Measurements from ENCODE around the gene SMIM3. TPM values are rescaled to one million over a fixed set of nuclear protein-coding genes. Genes with fewer than 3 reads are reported as not detected.
A peak's percentile ranks its signal among the peaks of the same experiment; 100 is the strongest.
"Not testable (repeated sequence)": the region's sequence is repeated elsewhere in the genome, so short reads cannot be mapped to it uniquely, and the experiment has no call there.

SMIM3 gene
- total and polyA plus RNA-seq, 7 experiments from 2014 or later, result 5.2 to 17.9 (median 7.9) TPM

GRCh38 chr5:150740992-150741391, 37.6 kb upstream of the SMIM3 start:
- ChIA-PET POLR2A (interaction anchor here (1.4 to 1.5 kb wide), 2 partner anchors 18 to 40 kb away, joined by 3 to 8 read pairs; partner anchors contain the start of genes DCTN4 and RBM22), CTCF (no interaction called here)
- Mint-ChIP-seq H3K4me1 (peaks cover 56 to 93% (median 82%) of the 10 kb centered on the region in 7 donors), H3K36me3 (peaks cover 19 to 79% (median 45%) of the 10 kb centered on the region in 5 donors), H3K27ac (peak overlapping the region in 1 of 9 donors; percentile 82), H3K4me3 (peak overlapping the region in 2 of 10 donors; percentile 8 to 17), H3K9me3 (peaks cover 0 to 11% (median 4%) of the 10 kb centered on the region in 11 donors), H3K27me3 (no peaks in the 10 kb centered on the region)
- Histone ChIP-seq H3K36me3 (ENCODE audit: control insufficient read depth in 2 of 3, insufficient read depth in 3 of 3, low read length in 3 of 3) (peaks cover 0 to 4% (median 0%) of the 10 kb centered on the region in 3 experiments), H3K4me1 (ENCODE audit: control insufficient read depth in 2 of 2, insufficient read depth in 2 of 2, low read length in 2 of 2) (peaks cover 0 to 20% of the 10 kb centered on the region in 2 donors), H3K27me3 (ENCODE audit: control insufficient read depth in 2 of 2, insufficient read depth in 2 of 2, low read length in 2 of 2) (no peaks in the 10 kb centered on the region), H3K9me3 (ENCODE audit: control insufficient read depth in 2 of 3, low read length in 3 of 3) (no peaks in the 10 kb centered on the region), H3K4me3 (ENCODE audit: low read length) (no peak overlapping the region), H3K27ac (ENCODE audit: low read depth, low read length) (no peak overlapping the region)
- intact Hi-C loops (cut with micrococcal nuclease), result no loop called here
- DNase-seq (peak in 2 of 9 donors; percentile 13 to 24), ATAC-seq (no peak)

GRCh38 chr5:150742455-150743141, 36.0 kb upstream of the SMIM3 start:
- Mint-ChIP-seq H3K36me3 (peaks cover 5 to 66% (median 30%) of the 10 kb centered on the region in 5 donors), H3K27ac (peak overlapping the region; percentile 23 to 93 (median 88)), H3K4me3 (peak overlapping the region; percentile 25 to 79 (median 66)), H3K4me1 (peaks cover 49 to 85% (median 71%) of the 10 kb centered on the region in 7 donors)
- H3K4me1 ChIP-seq (ENCODE audit: control insufficient read depth in 2 of 2, insufficient read depth in 2 of 2, low read length in 2 of 2), result peaks cover 0 to 14% of the 10 kb centered on the region in 2 donors
- DNase-seq, result peak in 4 of 9 donors; percentile 6 to 30 (median 21)
- H3K36me3 ChIP-seq (ENCODE audit: control insufficient read depth in 2 of 3, insufficient read depth in 3 of 3, low read length in 3 of 3); H3K9me3 Mint-ChIP-seq; POLR2A ChIA-PET; H3K4me3 ChIP-seq (ENCODE audit: low read length); H3K27me3 ChIP-seq (ENCODE audit: control insufficient read depth in 2 of 2, insufficient read depth in 2 of 2, low read length in 2 of 2); ATAC-seq; H3K9me3 ChIP-seq (ENCODE audit: control insufficient read depth in 2 of 3, low read length in 3 of 3); CTCF ChIA-PET; H3K27ac ChIP-seq (ENCODE audit: low read depth, low read length); H3K27me3 Mint-ChIP-seq: not testable (repeated sequence)
- intact Hi-C loops (cut with micrococcal nuclease), result loop anchor here in 1 of 2 donors (2.0 kb wide), 1 partner anchor 16 kb away; the partner anchor contains the start of gene DCTN4

GRCh38 chr5:150743142-150743488, 35.4 kb upstream of the SMIM3 start:
- H3K4me3 Mint-ChIP-seq; H3K4me3 ChIP-seq (ENCODE audit: low read length); H3K9me3 Mint-ChIP-seq; H3K36me3 ChIP-seq (ENCODE audit: control insufficient read depth in 2 of 3, insufficient read depth in 3 of 3, low read length in 3 of 3); CTCF ChIA-PET; POLR2A ChIA-PET; H3K9me3 ChIP-seq (ENCODE audit: control insufficient read depth in 2 of 3, low read length in 3 of 3); ATAC-seq; H3K4me1 ChIP-seq (ENCODE audit: control insufficient read depth in 2 of 2, insufficient read depth in 2 of 2, low read length in 2 of 2); H3K27ac ChIP-seq (ENCODE audit: low read depth, low read length); H3K27me3 ChIP-seq (ENCODE audit: control insufficient read depth in 2 of 2, insufficient read depth in 2 of 2, low read length in 2 of 2); H3K27me3 Mint-ChIP-seq: not testable (repeated sequence)
- peak overlapping the region in 3 of 9 donors; percentile 80 to 93 (median 82) for H3K27ac Mint-ChIP-seq
- DNase-seq, result peak in 1 of 9 donors; percentile 17
- H3K4me1 Mint-ChIP-seq, result peaks cover 46 to 80% (median 65%) of the 10 kb centered on the region in 7 donors
- peaks cover 5 to 63% (median 27%) of the 10 kb centered on the region in 5 donors for H3K36me3 Mint-ChIP-seq
- intact Hi-C loops (cut with micrococcal nuclease), result loop anchor here in 1 of 2 donors (2.0 kb wide), 1 partner anchor 16 kb away; the partner anchor contains the start of gene DCTN4

- intact Hi-C loops (cut with micrococcal nuclease), result loop anchor here in 1 of 2 donors (5.0 kb wide), 1 partner anchor 33 kb away; no protein-coding TSS in a partner anchor
- Mint-ChIP-seq H3K9me3 (peaks cover 0 to under 1% (median 0%) of the 10 kb centered on the region in 11 donors), H3K27me3 (no peaks in the 10 kb centered on the region), H3K4me1 (peaks cover 26 to 68% (median 51%) of the 10 kb centered on the region in 7 donors), H3K4me3 (peak overlapping the region in 3 of 10 donors; percentile 17 to 46 (median 22)), H3K27ac (peak overlapping the region in 4 of 9 donors; percentile 0 to 86 (median 34)), H3K36me3 (peaks cover 10 to 44% (median 38%) of the 10 kb centered on the region in 5 donors)
- ChIA-PET CTCF (no interaction called here), POLR2A (interaction anchor here (0.9 kb wide), 1 partner anchor 49 kb away, joined by 3 read pairs; no protein-coding TSS in a partner anchor)
- no peaks in the 10 kb centered on the region for H3K27me3 ChIP-seq (ENCODE audit: control insufficient read depth in 2 of 2, insufficient read depth in 2 of 2, low read length in 2 of 2)
- H3K27ac ChIP-seq (ENCODE audit: low read depth, low read length), result no peak overlapping the region
- ATAC-seq (no peak), DNase-seq (no peak)
- no peaks in the 10 kb centered on the region for H3K9me3 ChIP-seq (ENCODE audit: control insufficient read depth in 2 of 3, low read length in 3 of 3)
- no peak overlapping the region for H3K4me3 ChIP-seq (ENCODE audit: low read length)
- H3K36me3 ChIP-seq (ENCODE audit: control insufficient read depth in 2 of 3, insufficient read depth in 3 of 3, low read length in 3 of 3), result peaks cover 3 to 48% (median 21%) of the 10 kb centered on the region in 3 experiments
- peaks cover 0 to 3% of the 10 kb centered on the region in 2 donors for H3K4me1 ChIP-seq (ENCODE audit: control insufficient read depth in 2 of 2, insufficient read depth in 2 of 2, low read length in 2 of 2)
Measured at GRCh38 chr5:150750469-150750868, 28.1 kb upstream of the SMIM3 start.

- H3K27me3 ChIP-seq (ENCODE audit: control insufficient read depth in 2 of 2, insufficient read depth in 2 of 2, low read length in 2 of 2), result no peaks in the 10 kb centered on the region
- H3K4me1 Mint-ChIP-seq, result peaks cover 25 to 69% (median 53%) of the 10 kb centered on the region in 7 donors
- H3K36me3 ChIP-seq (ENCODE audit: control insufficient read depth in 2 of 3, insufficient read depth in 3 of 3, low read length in 3 of 3), result peaks cover 6 to 51% (median 21%) of the 10 kb centered on the region in 3 experiments
Measured at GRCh38 chr5:150751096-150751891, 27.3 kb upstream of the SMIM3 start.

GRCh38 chr5:150753463-150753862, 25.1 kb upstream of the SMIM3 start:
- DNase-seq (no peak), ATAC-seq (no peak)
- H3K9me3 Mint-ChIP-seq, result no peaks in the 10 kb centered on the region
- CTCF ChIA-PET, result interaction anchor here (0.7 kb wide), 1 partner anchor 94 kb away, joined by 3 read pairs; no protein-coding TSS in a partner anchor
- H3K4me3 Mint-ChIP-seq, result peak overlapping the region in 3 of 10 donors; percentile 15 to 32 (median 17)
- peaks cover 10 to 46% (median 43%) of the 10 kb centered on the region in 5 donors for H3K36me3 Mint-ChIP-seq
- Histone ChIP-seq H3K4me1 (ENCODE audit: control insufficient read depth in 2 of 2, insufficient read depth in 2 of 2, low read length in 2 of 2) (peaks cover 5 to 14% of the 10 kb centered on the region in 2 donors), H3K27me3 (ENCODE audit: control insufficient read depth in 2 of 2, insufficient read depth in 2 of 2, low read length in 2 of 2) (no peaks in the 10 kb centered on the region), H3K4me3 (ENCODE audit: low read length) (no peak overlapping the region), H3K9me3 (ENCODE audit: control insufficient read depth in 2 of 3, low read length in 3 of 3) (no peaks in the 10 kb centered on the region), H3K36me3 (ENCODE audit: control insufficient read depth in 2 of 3, insufficient read depth in 3 of 3, low read length in 3 of 3) (peaks cover 6 to 51% (median 21%) of the 10 kb centered on the region in 3 experiments), H3K27ac (ENCODE audit: low read depth, low read length) (no peak overlapping the region)
- H3K4me1 Mint-ChIP-seq, result peaks cover 25 to 81% (median 64%) of the 10 kb centered on the region in 7 donors
- H3K27me3 Mint-ChIP-seq, result no peaks in the 10 kb centered on the region
- peak overlapping the region in 1 of 9 donors; percentile 10 for H3K27ac Mint-ChIP-seq
- intact Hi-C loops (cut with micrococcal nuclease), result loop anchor here in 1 of 2 donors (5.0 kb wide), 1 partner anchor 36 kb away; no protein-coding TSS in a partner anchor
- POLR2A ChIA-PET, result interaction anchor here (1.2 kb wide), 1 partner anchor 19 kb away, joined by 3 read pairs; no protein-coding TSS in a partner anchor

More at GRCh38 chr5:150751096-150751891, 27.3 kb upstream of the SMIM3 start:
- Mint-ChIP-seq H3K27me3 (no peaks in the 10 kb centered on the region), H3K27ac (peak overlapping the region in 6 of 9 donors; percentile 4 to 86 (median 30)), H3K9me3 (no peaks in the 10 kb centered on the region), H3K4me3 (peak overlapping the region in 2 of 10 donors; percentile 23 to 24), H3K36me3 (peaks cover 10 to 46% (median 41%) of the 10 kb centered on the region in 5 donors)
- intact Hi-C loops (cut with micrococcal nuclease), result loop anchor here in 1 of 2 donors (5.0 kb wide), 1 partner anchor 34 kb away; no protein-coding TSS in a partner anchor
- Histone ChIP-seq H3K4me1 (ENCODE audit: control insufficient read depth in 2 of 2, insufficient read depth in 2 of 2, low read length in 2 of 2) (peaks cover 0 to 3% of the 10 kb centered on the region in 2 donors), H3K9me3 (ENCODE audit: control insufficient read depth in 2 of 3, low read length in 3 of 3) (no peaks in the 10 kb centered on the region), H3K4me3 (ENCODE audit: low read length) (no peak overlapping the region), H3K27ac (ENCODE audit: low read depth, low read length) (no peak overlapping the region)
- CTCF ChIA-PET, result interaction anchor here (1.0 to 1.2 kb wide), 2 partner anchors 10 to 28 kb away, joined by 3 read pairs; no protein-coding TSS in a partner anchor
- DNase-seq (no peak), ATAC-seq (no peak)
- POLR2A ChIA-PET, result no interaction called here
